CD4-positive, alpha-beta T cell treated with Interleukin-17A for 4 hours (primary cell): Measurements from ENCODE around the gene ELFN1.

ENCODE experiments used
- DNase-seq: peaks from one replicate; pipeline ENCODE4 v3.0.0-alpha.2; 2020; ENCODE audit warnings: mixed read lengths

ELFN1 gene

GRCh38 chr7:1696671-1697498 is 26.8 kb downstream of the ELFN1 start:
- no peak for DNase-seq

GRCh38 chr7:1697499-1698125 is 27.5 kb downstream of the ELFN1 start:
- no peak for DNase-seq

GRCh38 chr7:1698201-1698600 is 28.1 kb downstream of the ELFN1 start:
- DNase-seq, result no peak

DNA sequence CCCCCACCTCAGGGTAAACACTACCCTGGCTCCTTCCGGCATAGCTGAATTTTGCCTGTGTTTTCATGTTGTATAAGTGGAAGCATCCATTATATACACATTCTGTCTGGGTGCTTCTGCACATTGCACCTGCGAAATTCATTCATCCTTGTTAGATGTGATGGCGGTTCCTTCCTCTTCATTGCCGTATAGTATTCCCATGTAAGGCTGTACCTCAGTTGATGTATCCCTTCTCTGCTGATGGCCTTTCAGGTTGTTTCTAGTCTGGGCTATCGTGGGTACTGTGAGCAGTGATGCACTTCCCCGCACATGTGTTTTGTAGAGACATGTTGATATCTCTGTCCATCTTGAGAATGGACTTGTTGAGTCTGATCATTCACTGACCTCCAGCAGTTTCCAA is 28.9 kb downstream of the ELFN1 start:
- no peak for DNase-seq

- no peak for DNase-seq
Observed at GRCh38 chr7:1700086-1700485, 30.0 kb downstream of the ELFN1 start.

DNA sequence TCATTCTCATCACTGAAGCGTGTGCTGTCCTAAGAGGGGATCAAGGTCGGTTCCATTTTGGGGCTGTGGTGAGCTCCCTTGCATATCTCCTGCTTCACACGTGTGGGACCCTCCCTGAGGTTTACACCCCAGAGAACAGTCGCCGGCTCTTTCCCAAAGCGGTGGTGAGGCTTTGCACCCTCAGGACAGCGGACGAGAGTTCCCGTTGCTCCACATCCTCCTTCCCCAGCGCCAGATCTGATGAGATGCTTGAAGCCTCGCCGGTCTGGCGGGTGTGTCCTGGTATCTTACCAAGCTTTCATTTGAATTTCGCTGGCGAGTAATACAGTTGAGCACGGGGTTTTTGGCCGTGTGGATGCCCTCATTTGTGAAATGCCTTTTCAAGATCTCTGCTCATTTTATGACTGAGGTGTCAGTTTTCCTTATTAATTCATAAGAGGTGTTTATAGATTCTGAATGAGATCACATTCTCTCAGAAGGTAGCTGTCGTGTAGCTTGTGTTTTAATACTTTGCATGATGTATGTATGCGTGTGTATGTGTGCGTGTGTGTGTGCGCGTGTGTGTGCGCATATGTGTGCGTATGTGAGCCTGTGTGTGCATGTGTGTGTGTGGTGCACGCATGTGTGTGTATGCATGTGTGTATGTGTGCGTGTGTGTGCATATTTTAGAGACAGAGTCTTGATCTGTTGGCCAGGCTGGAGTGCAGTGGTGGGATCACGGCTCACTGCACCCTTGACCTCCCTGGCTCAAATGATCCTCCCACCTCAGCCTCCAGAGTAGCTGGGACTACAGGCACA is 30.7 kb downstream of the ELFN1 start:
- no peak for DNase-seq

- DNase-seq, result no peak
Observed at GRCh38 chr7:1702652-1703051, 32.6 kb downstream of the ELFN1 start.

- no peak for DNase-seq
Observed at GRCh38 chr7:1703441-1703840, 33.4 kb downstream of the ELFN1 start.

- DNase-seq, result no peak
Observed at GRCh38 chr7:1703871-1704810, 34.1 kb downstream of the ELFN1 start.

GRCh38 chr7:1704811-1705738 is 35.0 kb downstream of the ELFN1 start:
- no peak for DNase-seq

GRCh38 chr7:1705856-1706255 is 35.8 kb downstream of the ELFN1 start:
- DNase-seq, result no peak

DNA sequence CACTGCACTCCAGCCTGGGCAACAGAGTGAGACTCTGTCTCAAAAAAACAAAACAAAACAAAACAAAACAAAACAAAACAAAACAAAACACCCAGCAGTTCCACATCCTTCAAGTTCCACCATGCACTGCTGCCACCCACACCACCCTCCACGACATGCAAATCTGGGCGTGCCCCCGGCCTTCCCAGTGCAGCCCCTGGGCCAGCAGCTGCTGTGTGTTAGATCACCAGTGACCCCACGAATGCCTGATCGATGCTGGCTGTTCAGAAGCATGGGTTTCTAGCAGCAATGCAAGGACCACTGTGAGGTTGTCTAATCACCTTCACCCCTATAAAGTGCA is 36.3 kb downstream of the ELFN1 start:
- no peak for DNase-seq

- DNase-seq, result no peak
Observed at GRCh38 chr7:1706721-1707613, 36.9 kb downstream of the ELFN1 start.

DNA sequence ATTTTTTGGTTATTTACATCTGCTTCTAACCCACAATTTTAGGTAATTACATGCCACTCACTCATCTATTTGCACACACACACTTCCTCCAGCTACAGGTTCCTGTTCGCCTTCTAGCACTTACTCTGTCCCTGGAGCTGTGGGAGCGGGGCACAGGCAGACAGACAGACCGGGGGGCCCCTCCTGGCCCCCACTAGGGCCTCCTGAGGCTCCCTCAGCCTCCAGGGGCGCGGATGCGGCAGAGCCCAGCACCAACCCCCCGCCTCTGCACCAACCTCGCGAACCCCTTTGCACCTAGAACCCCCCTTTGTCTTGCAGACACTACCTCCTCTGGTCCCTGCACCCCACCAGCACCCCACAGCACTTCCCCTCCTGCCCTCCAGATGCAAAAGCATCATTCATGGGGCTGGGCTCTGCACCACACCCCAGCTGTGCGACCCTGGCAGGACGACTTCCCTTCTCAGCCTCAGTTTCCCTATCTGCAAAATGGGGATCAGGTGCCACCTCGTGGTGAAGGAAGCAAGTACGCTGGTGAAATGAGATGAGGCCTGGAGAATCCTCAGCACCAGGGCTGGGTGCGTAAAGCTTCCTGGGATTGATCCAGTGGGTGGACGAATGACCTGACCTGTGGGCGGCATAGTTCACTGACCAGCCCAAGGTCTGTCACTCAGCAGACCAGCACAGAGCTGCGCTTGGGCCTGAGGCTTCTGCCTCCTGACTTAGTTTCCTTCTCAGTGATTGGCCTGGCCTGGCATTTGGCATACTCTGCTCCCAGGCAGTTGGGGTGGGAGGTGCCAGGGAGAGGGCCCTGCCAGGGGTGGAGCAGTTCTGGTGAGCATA is 37.9 kb downstream of the ELFN1 start:
- DNase-seq, result no peak

GRCh38 chr7:1708596-1709251 is 38.6 kb downstream of the ELFN1 start:
- no peak for DNase-seq

DNA sequence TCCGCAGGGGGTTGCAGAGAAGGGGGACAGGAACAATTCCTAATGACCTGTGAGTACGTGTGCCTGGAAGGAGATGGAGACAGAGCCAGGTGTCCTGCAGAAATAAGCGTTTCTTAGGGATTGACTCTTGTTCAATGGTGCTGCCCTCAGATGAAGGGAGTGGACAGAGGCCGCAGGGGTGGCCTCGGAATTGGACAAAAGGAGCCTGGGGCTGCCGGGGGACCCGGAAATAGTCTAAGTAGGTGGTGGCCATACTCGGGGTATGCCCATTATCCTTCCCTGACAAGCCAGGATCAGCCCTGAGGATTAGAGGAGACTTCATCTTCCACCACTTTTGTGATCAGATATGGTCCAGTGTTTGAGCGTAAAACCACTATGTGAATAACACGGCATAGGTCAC is 39.2 kb downstream of the ELFN1 start:
- no peak for DNase-seq

- no peak for DNase-seq
Observed at GRCh38 chr7:1709900-1710299, 39.8 kb downstream of the ELFN1 start.

GRCh38 chr7:1710936-1711335 is 40.9 kb downstream of the ELFN1 start:
- no peak for DNase-seq

GRCh38 chr7:1712907-1713501 is 42.9 kb downstream of the ELFN1 start:
- no peak for DNase-seq
